ENCODE data around the gene KREMEN1. TPM values are rescaled to one million over a fixed set of nuclear protein-coding genes. Genes with fewer than 3 reads are reported as not detected.

The KREMEN1 gene, protein sequence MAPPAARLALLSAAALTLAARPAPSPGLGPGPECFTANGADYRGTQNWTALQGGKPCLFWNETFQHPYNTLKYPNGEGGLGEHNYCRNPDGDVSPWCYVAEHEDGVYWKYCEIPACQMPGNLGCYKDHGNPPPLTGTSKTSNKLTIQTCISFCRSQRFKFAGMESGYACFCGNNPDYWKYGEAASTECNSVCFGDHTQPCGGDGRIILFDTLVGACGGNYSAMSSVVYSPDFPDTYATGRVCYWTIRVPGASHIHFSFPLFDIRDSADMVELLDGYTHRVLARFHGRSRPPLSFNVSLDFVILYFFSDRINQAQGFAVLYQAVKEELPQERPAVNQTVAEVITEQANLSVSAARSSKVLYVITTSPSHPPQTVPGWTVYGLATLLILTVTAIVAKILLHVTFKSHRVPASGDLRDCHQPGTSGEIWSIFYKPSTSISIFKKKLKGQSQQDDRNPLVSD
- total RNA-seq (10 to 100 TPM; 17.5 to 68.2 (median 38.0) TPM), polyA plus RNA-seq (10 to 100 TPM in 1 of 3 donors, 1 to 10 TPM in 2; 7.7 to 13.9 (median 8.8) TPM)
- long read RNA-seq, donor 1, full-length matches to known transcripts = 12 of 39 reads
- long read RNA-seq, donor 1, partial matches to known transcripts = 8 of 39 reads
- long read RNA-seq, donor 1, other reads (novel, unspliced or antisense) = 19 of 39 reads
- long read RNA-seq, donor 2, full-length matches to known transcripts = 13 of 49 reads
- long read RNA-seq, donor 2, partial matches to known transcripts = 12 of 49 reads
- long read RNA-seq, donor 2, other reads (novel, unspliced or antisense) = 24 of 49 reads

DNA sequence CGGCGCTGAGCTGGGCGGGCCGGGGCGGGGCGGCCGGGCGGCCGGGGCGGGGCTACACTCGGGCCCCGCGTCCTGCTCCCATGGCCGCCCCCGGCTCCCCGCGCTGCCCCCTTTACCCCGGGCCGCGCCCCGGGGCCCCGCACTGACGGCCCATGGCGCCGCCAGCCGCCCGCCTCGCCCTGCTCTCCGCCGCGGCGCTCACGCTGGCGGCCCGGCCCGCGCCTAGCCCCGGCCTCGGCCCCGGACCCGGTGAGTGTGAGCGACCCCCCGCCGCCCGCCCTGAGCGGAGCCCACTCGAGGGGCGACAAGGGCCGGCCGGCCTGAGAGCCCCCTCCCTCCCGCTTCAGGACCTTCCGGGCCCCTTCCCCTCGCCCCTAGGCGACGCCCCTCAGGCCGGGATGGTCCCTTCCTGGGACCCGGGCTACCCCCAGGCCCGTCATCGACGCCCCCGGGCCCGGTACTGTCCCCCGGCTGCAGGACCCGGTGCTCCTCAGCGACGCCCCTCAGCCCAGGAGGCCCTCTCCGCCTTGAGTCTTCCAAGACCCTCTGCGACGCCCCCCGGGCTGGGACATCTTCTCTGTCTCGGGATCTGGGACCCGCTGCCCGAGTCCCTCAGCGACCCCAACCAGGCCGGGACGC, at the start of gene KREMEN1:
Gene KREMEN1, plus strand, starts transcription at position 57 of the 639 bp plus-strand sequence. Its CDS starts 96 bp downstream, at position 153.
- Histone ChIP-seq H3K4me1 (peaks cover 48% of the 10 kb centered on the region), H3K9me3 (no peaks in the 10 kb centered on the region), H3K36me3 (ENCODE audit: insufficient read depth in 1 of 2, low read depth in 1 of 2) (no peaks in the 10 kb centered on the region), H3K27me3 (ENCODE audit: insufficient read depth in 3 of 3, low read length in 2 of 3) (no peaks in the 10 kb centered on the region), H3K4me3 (peak within 1 kb of the TSS; percentile 81), H3K27ac (peak within 1 kb of the TSS; percentile 38)
- intact Hi-C loops (cut with DNase I) = loop anchor here in 1 of 2 donors (5.0 kb wide), 1 partner anchor 69 kb away; no protein-coding TSS in a partner anchor
- TF ChIP-seq, protein P1, sequence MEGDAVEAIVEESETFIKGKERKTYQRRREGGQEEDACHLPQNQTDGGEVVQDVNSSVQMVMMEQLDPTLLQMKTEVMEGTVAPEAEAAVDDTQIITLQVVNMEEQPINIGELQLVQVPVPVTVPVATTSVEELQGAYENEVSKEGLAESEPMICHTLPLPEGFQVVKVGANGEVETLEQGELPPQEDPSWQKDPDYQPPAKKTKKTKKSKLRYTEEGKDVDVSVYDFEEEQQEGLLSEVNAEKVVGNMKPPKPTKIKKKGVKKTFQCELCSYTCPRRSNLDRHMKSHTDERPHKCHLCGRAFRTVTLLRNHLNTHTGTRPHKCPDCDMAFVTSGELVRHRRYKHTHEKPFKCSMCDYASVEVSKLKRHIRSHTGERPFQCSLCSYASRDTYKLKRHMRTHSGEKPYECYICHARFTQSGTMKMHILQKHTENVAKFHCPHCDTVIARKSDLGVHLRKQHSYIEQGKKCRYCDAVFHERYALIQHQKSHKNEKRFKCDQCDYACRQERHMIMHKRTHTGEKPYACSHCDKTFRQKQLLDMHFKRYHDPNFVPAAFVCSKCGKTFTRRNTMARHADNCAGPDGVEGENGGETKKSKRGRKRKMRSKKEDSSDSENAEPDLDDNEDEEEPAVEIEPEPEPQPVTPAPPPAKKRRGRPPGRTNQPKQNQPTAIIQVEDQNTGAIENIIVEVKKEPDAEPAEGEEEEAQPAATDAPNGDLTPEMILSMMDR (IDR thresholded peaks at IDR 0.05) = no peak
- ATAC-seq = peak; percentile 5 to 35 (median 14)
- WGBS, 3 donors = 0 to 1% (median 1%) methylated on average over 33 to 75 of the region's 76 CpGs
- peak in 1 of 2 donors; percentile 66 for DNase-seq

DNA sequence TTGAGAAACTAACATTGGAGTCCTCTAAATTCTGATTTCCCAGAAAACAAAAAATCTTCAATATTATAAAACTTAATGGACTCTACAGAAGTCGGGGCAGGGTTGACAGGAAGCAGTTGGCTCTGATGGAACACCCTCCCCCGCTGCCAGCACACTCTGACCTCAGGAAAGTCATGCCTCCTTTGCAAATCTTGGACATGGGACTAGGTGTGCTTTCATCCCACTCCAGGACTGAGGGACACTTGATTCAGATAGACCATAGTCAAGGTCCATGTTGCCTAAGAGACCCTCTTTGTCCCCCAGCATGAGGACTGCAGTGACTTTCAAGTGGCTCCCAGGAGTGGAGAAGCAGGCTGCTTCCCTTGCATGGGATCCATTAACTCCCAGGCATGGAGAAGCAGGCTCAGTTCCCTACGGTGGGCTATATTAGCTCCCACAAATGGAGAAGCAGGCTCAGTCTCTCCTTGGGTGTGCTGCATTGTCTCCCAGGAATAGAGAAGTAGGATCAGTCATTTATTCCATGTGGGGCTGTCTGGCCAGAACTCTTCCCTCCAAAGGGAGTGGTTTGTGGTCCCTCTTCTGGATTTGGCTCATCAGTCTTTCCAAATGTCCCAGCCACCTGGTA, 49.6 kb upstream of the KREMEN1 start:
- intact Hi-C loops (cut with DNase I) = no loop called here

DNA sequence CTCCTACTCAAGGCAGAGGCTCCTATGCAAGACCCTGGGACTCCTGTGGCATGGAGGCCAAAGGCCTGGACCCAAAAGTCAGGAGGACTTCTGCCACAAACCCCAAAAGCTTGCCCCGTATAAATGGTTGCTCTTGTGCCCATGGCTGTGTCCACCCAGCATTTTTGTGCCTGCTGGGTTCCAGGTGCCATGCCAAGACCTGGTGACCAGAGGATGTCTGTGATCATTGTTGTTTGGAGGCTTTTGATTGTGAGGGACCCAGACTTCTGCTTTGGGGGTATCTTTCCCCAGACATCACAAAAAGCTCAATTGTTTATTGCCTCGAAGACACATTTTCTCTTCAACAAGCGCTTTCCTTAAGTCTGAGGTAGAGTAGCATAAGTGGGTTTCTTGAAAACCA, 46.3 kb upstream of the KREMEN1 start:
- ATAC-seq (no peak), DNase-seq (no peak)
- H3K4me1 ChIP-seq = peaks cover 35% of the 10 kb centered on the region
- intact Hi-C loops (cut with DNase I) = no loop called here
- H3K27ac ChIP-seq = no peak overlapping the region
- no peaks in the 10 kb centered on the region for H3K27me3 ChIP-seq (ENCODE audit: insufficient read depth in 3 of 3, low read length in 2 of 3)
- 93 to 97% (median 96%) methylated on average over 3 of the region's 3 CpGs for WGBS, 3 donors
- H3K36me3 ChIP-seq (ENCODE audit: insufficient read depth in 1 of 2, low read depth in 1 of 2) = no peaks in the 10 kb centered on the region
- TF ChIP-seq, protein P1 (IDR thresholded peaks at IDR 0.05) = no peak
- no peak overlapping the region for H3K4me3 ChIP-seq
- H3K9me3 ChIP-seq = no peaks in the 10 kb centered on the region

More for the DNA sequence above, 49.6 kb upstream of the KREMEN1 start:
- no peaks in the 10 kb centered on the region for H3K27me3 ChIP-seq (ENCODE audit: insufficient read depth in 3 of 3, low read length in 2 of 3)
- H3K4me1 ChIP-seq = peaks cover 12% of the 10 kb centered on the region
- H3K36me3 ChIP-seq (ENCODE audit: insufficient read depth in 1 of 2, low read depth in 1 of 2) = no peaks in the 10 kb centered on the region
- DNase-seq (no peak), ATAC-seq (peak in 3 of 4 donors; percentile 56 to 71 (median 58))
- H3K4me3 ChIP-seq = no peak overlapping the region
- no peaks in the 10 kb centered on the region for H3K9me3 ChIP-seq
- TF ChIP-seq, protein P1 (IDR thresholded peaks at IDR 0.05) = no peak
- 29 to 53% (median 41%) methylated on average over 3 of the region's 3 CpGs for WGBS, 3 donors
- H3K27ac ChIP-seq = no peak overlapping the region

DNA sequence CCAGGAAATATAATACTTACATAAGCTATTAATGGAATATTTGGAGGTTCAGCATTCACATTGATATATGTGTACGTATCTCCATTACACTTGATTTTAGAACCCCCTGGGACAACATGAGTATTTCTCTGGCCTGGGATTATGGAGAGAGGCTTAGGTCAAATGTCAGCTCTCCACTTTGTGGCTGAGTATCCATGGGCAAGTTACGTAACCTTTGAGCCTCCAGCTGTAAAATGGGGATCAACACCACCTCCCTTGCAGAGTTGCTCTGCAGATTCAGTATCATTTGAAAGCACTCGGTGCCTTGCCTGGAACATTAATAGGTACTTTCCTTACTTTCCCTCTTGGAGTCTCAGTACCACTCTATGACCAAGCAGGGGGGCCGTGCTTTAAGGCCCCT, 44.4 kb upstream of the KREMEN1 start:
- intact Hi-C loops (cut with DNase I) = no loop called here
- H3K27ac ChIP-seq = peak overlapping the region; percentile 11
- H3K9me3 ChIP-seq = no peaks in the 10 kb centered on the region
- H3K4me1 ChIP-seq = peaks cover 39% of the 10 kb centered on the region
- no peak overlapping the region for H3K4me3 ChIP-seq
- WGBS, 3 donors = 55 to 86% (median 56%) methylated on average over 4 of the region's 4 CpGs
- no peak for DNase-seq
- H3K36me3 ChIP-seq (ENCODE audit: insufficient read depth in 1 of 2, low read depth in 1 of 2) = no peaks in the 10 kb centered on the region
- TF ChIP-seq, protein P1 (IDR thresholded peaks at IDR 0.05) = no peak
- no peak for ATAC-seq
- no peaks in the 10 kb centered on the region for H3K27me3 ChIP-seq (ENCODE audit: insufficient read depth in 3 of 3, low read length in 2 of 3)
